GM12875 (cell line): ENCODE results near the gene SCYL1.

Source experiments
- H3K4me3 ChIP-seq: one replicate; pipeline ENCODE4 v1.5.1; 2011; ENCODE audit warnings: low read depth, low read length, control low read depth
- CTCF ChIP-seq: IDR thresholded peaks from 2 replicates; pipeline ENCODE4 v1.5.1; 2011; ENCODE audit warnings: low read depth, mild to moderate bottlenecking, control low read depth, inconsistent platforms, low read length, moderate library complexity, borderline replicate concordance; ENCODE audit not compliant: insufficient read depth

Gene SCYL1

GRCh38 chr11:65541093-65541982 is 16.5 kb downstream of the SCYL1 start:
- peak overlapping the region; percentile 82 for H3K4me3 ChIP-seq
- TF ChIP-seq CTCF, result no peak

- H3K4me3 ChIP-seq, result no peak overlapping the region
- no peak for TF ChIP-seq CTCF
Measured at GRCh38 chr11:65542738-65543390, 18.0 kb downstream of the SCYL1 start.

GRCh38 chr11:65545853-65546216 is 21.0 kb downstream of the SCYL1 start:
- TF ChIP-seq CTCF, result no peak
- no peak overlapping the region for H3K4me3 ChIP-seq

- TF ChIP-seq CTCF, result no peak
- H3K4me3 ChIP-seq, result peak overlapping the region; percentile 57
Measured at GRCh38 chr11:65546217-65546958, 21.5 kb downstream of the SCYL1 start.

GRCh38 chr11:65547446-65548125 is 22.7 kb downstream of the SCYL1 start:
- TF ChIP-seq CTCF, result no peak
- no peak overlapping the region for H3K4me3 ChIP-seq

GRCh38 chr11:65548395-65548794 is 23.5 kb downstream of the SCYL1 start:
- H3K4me3 ChIP-seq, result no peak overlapping the region
- no peak for TF ChIP-seq CTCF
